Measurements from ENCODE around the gene PRSS1. TPM values are rescaled to one million over a fixed set of nuclear protein-coding genes. Genes with fewer than 3 reads are reported as not detected.

PRSS1 gene
- total RNA-seq, 1 donor from 2014 or later, result not detected

DNA sequence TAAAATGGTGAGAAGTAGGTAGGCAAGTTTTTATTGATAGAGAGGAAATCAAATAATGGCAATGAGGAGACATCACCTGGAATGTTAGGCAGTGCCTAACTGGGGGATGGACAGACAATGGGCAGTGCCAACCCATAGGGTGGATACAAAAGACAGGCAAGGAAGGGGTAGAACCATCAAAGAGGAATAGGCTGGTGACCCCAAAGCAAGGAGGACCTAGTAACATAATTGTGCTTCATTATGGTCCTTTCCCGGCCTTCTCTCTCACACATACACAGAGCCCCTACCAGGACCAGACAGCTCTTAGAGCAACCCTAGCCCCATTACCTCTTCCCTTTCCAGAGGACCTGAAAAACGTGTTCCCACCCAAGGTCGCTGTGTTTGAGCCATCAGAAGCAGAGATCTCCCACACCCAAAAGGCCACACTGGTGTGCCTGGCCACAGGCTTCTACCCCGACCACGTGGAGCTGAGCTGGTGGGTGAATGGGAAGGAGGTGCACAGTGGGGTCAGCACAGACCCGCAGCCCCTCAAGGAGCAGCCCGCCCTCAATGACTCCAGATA, 51.5 kb downstream of the PRSS1 start:
- H3K27ac Mint-ChIP-seq, result peak overlapping the region; percentile 99
- TF ChIP-seq, protein P1, sequence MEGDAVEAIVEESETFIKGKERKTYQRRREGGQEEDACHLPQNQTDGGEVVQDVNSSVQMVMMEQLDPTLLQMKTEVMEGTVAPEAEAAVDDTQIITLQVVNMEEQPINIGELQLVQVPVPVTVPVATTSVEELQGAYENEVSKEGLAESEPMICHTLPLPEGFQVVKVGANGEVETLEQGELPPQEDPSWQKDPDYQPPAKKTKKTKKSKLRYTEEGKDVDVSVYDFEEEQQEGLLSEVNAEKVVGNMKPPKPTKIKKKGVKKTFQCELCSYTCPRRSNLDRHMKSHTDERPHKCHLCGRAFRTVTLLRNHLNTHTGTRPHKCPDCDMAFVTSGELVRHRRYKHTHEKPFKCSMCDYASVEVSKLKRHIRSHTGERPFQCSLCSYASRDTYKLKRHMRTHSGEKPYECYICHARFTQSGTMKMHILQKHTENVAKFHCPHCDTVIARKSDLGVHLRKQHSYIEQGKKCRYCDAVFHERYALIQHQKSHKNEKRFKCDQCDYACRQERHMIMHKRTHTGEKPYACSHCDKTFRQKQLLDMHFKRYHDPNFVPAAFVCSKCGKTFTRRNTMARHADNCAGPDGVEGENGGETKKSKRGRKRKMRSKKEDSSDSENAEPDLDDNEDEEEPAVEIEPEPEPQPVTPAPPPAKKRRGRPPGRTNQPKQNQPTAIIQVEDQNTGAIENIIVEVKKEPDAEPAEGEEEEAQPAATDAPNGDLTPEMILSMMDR (IDR thresholded peaks at IDR 0.05), result no peak
- DNase-seq (no peak), ATAC-seq (ENCODE audit: low read depth) (no peak)
- no peak overlapping the region for H3K4me3 Mint-ChIP-seq
- no peaks in the 10 kb centered on the region for H3K27me3 Mint-ChIP-seq
- H3K36me3 Mint-ChIP-seq (ENCODE audit: low read depth), result peaks cover 91% of the 10 kb centered on the region
- ChIA-PET POLR2A (interaction anchor here (0.6 to 20.4 kb wide), 4 partner anchors 9 to 580 kb away, joined by 3 to 1916 read pairs (median 167); no protein-coding TSS in a partner anchor), CTCF (interaction anchor here (9.9 to 21.3 kb wide), 2 partner anchors 9 to 16 kb away, joined by 109 to 571 read pairs; no protein-coding TSS in a partner anchor)
- H3K4me1 Mint-ChIP-seq, result peaks cover 80% of the 10 kb centered on the region
- intact Hi-C loops (cut with micrococcal nuclease), result no loop called here
- H3K9me3 Mint-ChIP-seq, result no peaks in the 10 kb centered on the region

DNA sequence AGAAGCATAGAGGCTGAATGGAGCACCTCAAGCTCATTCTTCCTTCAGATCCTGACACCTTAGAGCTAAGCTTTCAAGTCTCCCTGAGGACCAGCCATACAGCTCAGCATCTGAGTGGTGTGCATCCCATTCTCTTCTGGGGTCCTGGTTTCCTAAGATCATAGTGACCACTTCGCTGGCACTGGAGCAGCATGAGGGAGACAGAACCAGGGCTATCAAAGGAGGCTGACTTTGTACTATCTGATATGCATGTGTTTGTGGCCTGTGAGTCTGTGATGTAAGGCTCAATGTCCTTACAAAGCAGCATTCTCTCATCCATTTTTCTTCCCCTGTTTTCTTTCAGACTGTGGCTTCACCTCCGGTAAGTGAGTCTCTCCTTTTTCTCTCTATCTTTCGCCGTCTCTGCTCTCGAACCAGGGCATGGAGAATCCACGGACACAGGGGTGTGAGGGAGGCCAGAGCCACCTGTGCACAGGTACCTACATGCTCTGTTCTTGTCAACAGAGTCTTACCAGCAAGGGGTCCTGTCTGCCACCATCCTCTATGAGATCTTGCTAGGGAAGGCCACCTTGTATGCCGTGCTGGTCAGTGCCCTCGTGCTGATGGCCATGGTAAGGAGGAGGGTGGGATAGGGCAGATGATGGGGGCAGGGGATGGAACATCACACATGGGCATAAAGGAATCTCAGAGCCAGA, 52.5 kb downstream of the PRSS1 start:
- peaks cover 86% of the 10 kb centered on the region for H3K36me3 Mint-ChIP-seq (ENCODE audit: low read depth)
- peaks cover 1% of the 10 kb centered on the region for H3K9me3 Mint-ChIP-seq
- CTCF ChIA-PET, result interaction anchor here (1.1 kb wide), 1 partner anchor 18 kb away, joined by 4 read pairs; no protein-coding TSS in a partner anchor
- POLR2A ChIA-PET, result interaction anchor here (0.9 to 1.0 kb wide), 2 partner anchors 9 to 486 kb away, joined by 3 to 4 read pairs; no protein-coding TSS in a partner anchor
- intact Hi-C loops (cut with micrococcal nuclease), result no loop called here
- no peaks in the 10 kb centered on the region for H3K27me3 Mint-ChIP-seq
- TF ChIP-seq, protein P1 (IDR thresholded peaks at IDR 0.05), result no peak
- peaks cover 82% of the 10 kb centered on the region for H3K4me1 Mint-ChIP-seq
- H3K4me3 Mint-ChIP-seq, result no peak overlapping the region
- H3K27ac Mint-ChIP-seq, result peak overlapping the region; percentile 98
- ATAC-seq (ENCODE audit: low read depth) (no peak), DNase-seq (no peak)

DNA sequence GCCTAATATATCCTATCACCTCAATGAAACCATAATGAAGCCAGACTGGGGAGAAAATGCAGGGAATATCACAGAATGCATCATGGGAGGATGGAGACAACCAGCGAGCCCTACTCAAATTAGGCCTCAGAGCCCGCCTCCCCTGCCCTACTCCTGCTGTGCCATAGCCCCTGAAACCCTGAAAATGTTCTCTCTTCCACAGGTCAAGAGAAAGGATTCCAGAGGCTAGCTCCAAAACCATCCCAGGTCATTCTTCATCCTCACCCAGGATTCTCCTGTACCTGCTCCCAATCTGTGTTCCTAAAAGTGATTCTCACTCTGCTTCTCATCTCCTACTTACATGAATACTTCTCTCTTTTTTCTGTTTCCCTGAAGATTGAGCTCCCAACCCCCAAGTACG, 53.0 kb downstream of the PRSS1 start:
- ChIA-PET CTCF (interaction anchor here (1.1 kb wide), 1 partner anchor 19 kb away, joined by 4 read pairs; no protein-coding TSS in a partner anchor), POLR2A (interaction anchor here (1.0 kb wide), 1 partner anchor 9 kb away, joined by 4 read pairs; no protein-coding TSS in a partner anchor)
- Mint-ChIP-seq H3K27me3 (no peaks in the 10 kb centered on the region), H3K36me3 (ENCODE audit: low read depth) (peaks cover 85% of the 10 kb centered on the region), H3K4me3 (no peak overlapping the region), H3K4me1 (peaks cover 88% of the 10 kb centered on the region), H3K27ac (peak overlapping the region; percentile 98), H3K9me3 (peaks cover 3% of the 10 kb centered on the region)
- intact Hi-C loops (cut with micrococcal nuclease), result no loop called here
- TF ChIP-seq, protein P1 (IDR thresholded peaks at IDR 0.05), result no peak
- ATAC-seq (ENCODE audit: low read depth) (no peak), DNase-seq (no peak)

Other genes starting within 250 kb of the PRSS1 start
- not detected in 2 replicates for gene PRSS2, start 21.5 kb downstream of the PRSS1 start, total RNA-seq
- gene EPHB6, start 105.6 kb downstream of the PRSS1 start, total RNA-seq, result 20.9 and 21.4 TPM in 2 replicates
- not detected in 2 replicates for gene TRPV6, start 136.3 kb downstream of the PRSS1 start, total RNA-seq
- gene TRPV5, start 184.3 kb downstream of the PRSS1 start, total RNA-seq, result 0.11 and 0.17 TPM in 2 replicates
- gene LLCFC1, start 190.0 kb downstream of the PRSS1 start, total RNA-seq, result not detected in 2 replicates
- gene KEL, start 212.9 kb downstream of the PRSS1 start, total RNA-seq, result 0.37 and 1.2 TPM in 2 replicates

All from activated B cell treated with CpG ODN at 0.5 μM for 24 hours (primary cell).